A673 (cell line): Measurements from ENCODE around the gene DMXL1.

ENCODE experiments used
- CTCF ChIP-seq: fragments of 300-800, 200-600 bp; sonication (generic); conservative IDR thresholded peaks from 2 replicates; pipeline ENCODE4 v1.5.1; 2017; ENCODE audit warnings: low read depth, mild to moderate bottlenecking, antibody characterized with exemption, low read length, moderate library complexity, mixed read lengths
- EZH2 ChIP-seq: fragments of 200-600 bp; sonication (generic); IDR thresholded peaks from 2 replicates; pipeline ENCODE4 v1.6.1; 2017; ENCODE audit warnings: borderline replicate concordance, low read depth, mild to moderate bottlenecking, mixed read lengths, antibody characterized with exemption, low read length; ENCODE audit not compliant: poor library complexity, severe bottlenecking

DNA sequence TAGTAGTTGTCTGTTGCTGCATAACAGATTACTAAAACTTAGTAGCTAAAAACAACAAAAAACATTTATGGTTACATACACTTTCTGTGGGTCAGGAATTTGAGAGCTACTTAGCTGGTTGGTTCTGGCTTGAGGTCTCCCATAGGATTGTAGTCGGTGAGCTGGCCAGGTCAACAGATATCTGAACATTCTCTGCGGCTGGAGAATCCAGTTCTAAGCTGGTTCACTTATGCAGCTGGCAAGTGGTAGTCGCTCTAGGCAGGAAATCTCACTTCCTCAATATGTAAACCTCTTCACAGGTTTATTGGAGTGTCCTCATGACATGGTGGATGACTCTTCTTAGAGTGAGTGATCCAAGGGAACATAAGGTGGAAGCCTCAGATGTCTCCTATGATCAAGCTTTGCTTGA is 219.3 kb downstream of the DMXL1 start:
- TF ChIP-seq CTCF (no peak), EZH2 (no peak)
